HG02763 (cell line): ENCODE data around the gene LRFN2.

Experiments
- ATAC-seq: cut with Tn5 transposase; IDR thresholded peaks from one replicate; pipeline ENCODE4 v1.9.1; 2021; ENCODE audit warnings: mild to moderate bottlenecking, moderate library complexity; ENCODE audit not compliant: unreplicated experiment

The LRFN2 gene

DNA sequence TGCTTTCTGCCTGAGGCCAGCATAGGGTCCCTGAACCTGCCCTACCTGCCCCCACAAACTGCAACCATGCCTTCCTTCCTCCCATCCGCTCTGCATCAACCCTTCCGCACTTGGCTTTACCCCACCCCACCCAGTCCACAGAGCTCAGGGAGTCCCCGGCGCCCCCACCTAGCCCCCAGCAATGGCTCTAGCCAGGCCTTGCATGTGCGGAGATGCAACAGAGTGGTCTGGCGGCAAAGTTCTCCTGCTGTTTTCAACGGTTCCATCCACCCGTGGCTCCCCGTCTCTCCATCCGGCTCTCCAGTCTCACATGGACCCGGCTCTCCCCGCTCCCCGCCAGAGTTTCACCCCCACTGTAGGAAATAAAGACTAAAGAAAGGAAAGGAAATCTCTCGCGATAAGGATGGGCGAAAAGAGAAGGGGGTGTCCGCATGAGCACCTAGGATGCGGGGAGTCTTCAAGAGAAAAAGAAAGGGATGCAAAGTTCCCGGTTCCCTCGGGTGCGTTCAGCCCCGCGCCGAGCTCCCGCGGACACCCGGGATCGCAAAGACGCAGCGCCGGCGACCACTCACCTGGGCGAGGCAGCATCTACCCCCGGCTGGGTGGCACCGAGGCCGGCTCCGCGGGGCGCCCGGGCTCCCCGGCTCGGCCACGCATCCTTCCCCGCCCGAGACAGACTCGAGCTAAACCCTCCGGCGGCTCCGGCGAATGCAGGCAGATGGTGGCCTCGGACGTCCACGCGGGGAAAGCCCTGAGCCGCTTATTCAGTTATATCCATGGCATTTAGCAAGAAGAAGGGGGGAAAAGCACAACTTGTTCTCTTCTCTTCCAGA, 579 bp downstream of the LRFN2 start:
- no peak for ATAC-seq

DNA sequence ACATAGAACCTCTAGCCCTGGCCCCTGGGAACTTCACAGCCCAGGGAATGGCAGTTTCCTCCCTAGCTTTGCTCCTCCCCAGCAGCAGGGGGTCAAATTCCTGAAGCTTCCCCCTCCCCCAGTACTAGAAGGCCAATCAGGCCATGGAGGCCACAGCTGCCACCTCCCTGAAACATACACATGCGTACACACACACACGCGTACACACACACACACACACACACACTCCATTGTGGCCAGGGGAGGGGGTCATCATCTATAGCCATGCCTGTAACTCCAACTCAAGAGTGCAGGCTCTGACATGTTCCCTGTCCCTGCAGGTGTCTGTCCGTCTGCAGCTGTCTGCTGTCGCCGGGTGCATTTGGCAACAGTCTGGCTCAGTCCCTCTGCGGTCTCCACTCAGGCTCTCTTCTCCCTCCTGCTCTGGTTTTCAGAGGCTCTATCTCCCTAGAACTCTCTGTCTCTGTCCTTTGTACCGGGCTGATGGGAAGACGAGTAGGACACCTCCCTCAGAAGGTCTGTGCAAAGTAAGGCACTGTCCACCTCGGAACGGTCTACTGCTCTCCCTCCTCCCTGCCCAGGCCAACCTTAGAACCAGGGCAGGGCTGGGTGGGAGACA, 1.4 kb downstream of the LRFN2 start:
- no peak for ATAC-seq

- no peak for ATAC-seq
Measured at GRCh38 chr6:40585223-40585622, 1.9 kb downstream of the LRFN2 start.

DNA sequence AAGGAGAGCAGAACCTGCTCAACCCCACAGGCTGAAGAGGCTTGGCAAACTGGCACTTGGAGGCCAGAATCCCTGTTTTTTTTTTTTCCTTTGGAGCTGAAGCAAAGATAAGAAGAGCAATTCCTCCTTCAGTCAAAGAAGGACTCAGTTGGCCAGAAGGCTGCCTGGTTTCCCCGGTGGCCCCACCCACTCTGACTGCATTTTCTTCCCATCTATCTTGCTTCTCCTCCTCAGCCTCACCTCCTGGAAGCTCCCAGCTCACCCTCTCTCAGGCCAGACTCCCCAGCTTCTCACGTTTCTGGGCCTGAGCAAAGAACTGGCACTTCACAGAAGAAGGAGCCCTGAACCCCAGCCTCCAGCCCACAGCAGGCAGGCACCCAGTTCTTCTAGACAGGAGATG, 2.4 kb downstream of the LRFN2 start:
- no peak for ATAC-seq

DNA sequence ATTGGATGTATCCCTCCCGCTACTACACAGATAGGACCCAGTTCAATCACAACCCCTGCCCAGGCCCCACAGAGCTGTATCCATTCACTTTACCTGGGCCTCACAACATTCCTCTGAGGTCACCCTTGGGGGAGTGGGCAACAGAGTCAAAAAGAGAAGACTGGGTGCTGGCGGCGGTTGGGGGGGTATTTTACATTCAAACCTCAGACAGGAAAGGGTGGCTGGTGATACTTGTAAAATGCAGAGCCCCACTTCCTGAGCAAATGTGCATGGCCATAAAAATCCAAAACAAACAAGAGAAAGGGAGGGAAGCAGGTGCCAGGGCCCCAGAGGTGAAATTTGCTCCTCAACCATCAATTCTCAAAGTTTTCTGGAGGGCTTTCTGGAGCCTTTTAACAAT, 3.5 kb downstream of the LRFN2 start:
- ATAC-seq: no peak

GRCh38 chr6:40582892-40583291, 4.3 kb downstream of the LRFN2 start:
- no peak for ATAC-seq

GRCh38 chr6:40579101-40579500, 8.1 kb downstream of the LRFN2 start:
- ATAC-seq: no peak

- no peak for ATAC-seq
Measured at GRCh38 chr6:40577672-40578071, 9.5 kb downstream of the LRFN2 start.

- no peak for ATAC-seq
Measured at GRCh38 chr6:40573221-40573620, 13.9 kb downstream of the LRFN2 start.

- no peak for ATAC-seq
Measured at GRCh38 chr6:40569162-40569910, 17.8 kb downstream of the LRFN2 start.

DNA sequence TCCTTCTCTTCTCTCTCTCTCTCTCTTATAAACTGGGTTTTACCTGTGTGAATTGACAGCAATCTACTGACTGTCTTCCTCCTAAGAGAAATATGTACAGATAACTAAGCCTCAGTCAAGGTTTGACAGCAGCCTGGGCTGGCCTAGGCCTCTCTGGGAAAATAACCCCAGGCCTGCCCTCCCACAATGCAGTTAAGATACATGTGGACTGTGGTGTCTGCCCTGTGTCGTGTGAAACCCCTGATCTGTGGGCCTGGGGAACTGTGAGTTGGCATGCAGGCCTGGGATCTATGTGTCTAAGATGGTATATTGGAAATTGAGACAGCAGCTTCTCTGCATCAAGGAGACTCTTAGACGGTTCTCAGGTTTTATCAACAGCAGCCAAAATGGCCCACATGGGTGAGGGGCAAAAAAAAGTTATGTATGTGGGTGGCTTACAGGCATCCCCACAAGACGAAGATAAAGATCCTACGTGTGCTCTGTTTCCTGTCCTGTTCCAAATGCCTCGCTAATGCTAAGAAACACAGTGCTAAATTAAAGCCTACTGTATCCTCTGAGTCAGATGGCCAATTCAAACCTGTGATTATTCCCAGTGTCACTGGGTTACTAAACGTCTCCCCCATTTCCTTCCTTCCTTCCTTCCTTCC, 19.0 kb downstream of the LRFN2 start:
- ATAC-seq: no peak

- ATAC-seq: no peak
Measured at GRCh38 chr6:40563111-40563510, 24.1 kb downstream of the LRFN2 start.

DNA sequence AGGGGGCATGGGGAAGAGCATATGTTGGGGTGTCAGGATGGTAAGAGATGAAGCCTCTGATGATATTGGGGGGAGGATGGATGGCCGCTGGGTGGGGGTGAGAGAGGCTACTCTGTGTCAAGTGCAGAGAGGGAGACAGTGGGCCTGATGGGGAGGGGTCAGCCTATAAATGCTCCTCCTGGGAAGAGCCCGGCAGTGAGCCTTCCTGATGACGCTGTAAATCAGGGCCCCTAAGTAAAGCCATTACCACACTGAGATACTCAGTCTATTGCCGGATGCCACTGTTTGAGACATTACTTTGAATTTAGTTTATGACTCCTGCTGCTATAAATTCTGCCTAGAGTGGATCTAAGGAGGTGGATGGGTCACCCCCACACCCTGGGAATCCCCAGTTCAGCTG, 28.1 kb downstream of the LRFN2 start:
- no peak for ATAC-seq

GRCh38 chr6:40558102-40558501, 29.1 kb downstream of the LRFN2 start:
- ATAC-seq: no peak

GRCh38 chr6:40556881-40557280, 30.3 kb downstream of the LRFN2 start:
- ATAC-seq: no peak

- ATAC-seq: no peak
Measured at GRCh38 chr6:40556023-40556422, 31.1 kb downstream of the LRFN2 start.

DNA sequence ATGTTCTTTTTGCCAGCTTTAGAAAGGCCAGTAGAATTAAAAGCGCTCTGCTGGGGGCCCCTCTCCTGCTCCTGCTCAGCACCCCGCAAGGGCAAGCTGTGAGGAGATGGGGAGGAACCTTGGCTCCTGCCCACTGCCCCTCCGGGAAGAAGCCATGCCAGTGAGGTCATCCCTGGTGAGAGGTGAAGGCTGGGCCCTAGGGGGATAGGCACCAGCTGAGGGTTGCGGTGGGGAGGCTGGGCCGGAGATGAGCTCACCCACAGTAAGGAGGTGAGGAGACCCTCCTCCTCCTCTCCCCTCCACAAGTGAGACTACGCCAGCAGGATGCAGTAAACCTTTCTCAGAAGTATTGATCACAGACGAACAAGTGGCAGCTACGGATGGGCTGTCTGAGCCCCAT, 32.1 kb downstream of the LRFN2 start:
- ATAC-seq: no peak

- ATAC-seq: no peak
Measured at GRCh38 chr6:40552941-40553340, 34.2 kb downstream of the LRFN2 start.

DNA sequence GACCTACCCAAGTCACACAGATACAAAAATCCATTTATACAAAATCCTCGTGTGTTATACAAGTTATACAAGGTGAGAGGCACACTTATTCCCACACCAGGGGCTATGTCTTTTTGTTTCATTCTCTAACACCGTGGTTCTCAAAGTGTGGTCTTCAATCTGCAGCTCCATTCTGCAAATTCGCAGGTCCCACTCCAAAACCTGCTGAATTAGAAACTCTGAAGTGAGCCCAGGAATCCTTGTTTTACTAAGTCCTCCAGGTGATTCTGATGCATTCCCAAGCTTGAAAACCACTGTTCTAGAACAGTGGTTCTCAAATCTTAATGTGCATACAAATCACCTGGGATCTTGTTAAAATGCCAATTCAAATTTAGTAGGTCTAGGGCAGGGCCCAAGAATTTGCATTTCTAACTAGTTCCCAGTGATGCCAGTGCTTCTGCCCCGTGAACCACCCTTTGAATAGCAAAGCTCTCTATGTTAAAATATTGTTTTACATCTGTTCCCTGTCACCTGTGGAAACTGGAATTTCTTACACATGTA, 35.1 kb downstream of the LRFN2 start:
- ATAC-seq: no peak

- ATAC-seq: no peak
Measured at GRCh38 chr6:40550202-40551101, 36.7 kb downstream of the LRFN2 start.
